ENCODE results near the gene KCNA1.

DNA sequence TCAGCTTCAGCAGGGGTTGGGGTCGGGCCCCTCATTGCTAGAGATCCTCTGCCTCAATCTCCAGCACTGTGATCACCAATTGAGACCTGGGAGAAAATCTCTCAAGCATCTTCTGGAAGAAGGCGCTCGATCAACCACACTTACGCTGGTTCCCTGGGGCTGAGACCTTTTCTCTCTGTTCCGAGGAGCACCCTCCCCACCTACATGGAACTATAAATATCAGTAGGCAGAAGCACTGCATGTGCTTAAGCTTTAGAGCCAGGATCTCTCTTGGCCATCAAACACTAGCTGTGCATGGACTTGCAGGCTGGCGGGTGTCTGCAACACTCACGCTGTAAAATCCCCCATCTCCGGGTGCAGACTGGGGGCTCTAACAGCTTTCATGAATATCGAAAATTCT is 38.2 kb upstream of the KCNA1 start:
- TF ChIP-seq, protein P1, sequence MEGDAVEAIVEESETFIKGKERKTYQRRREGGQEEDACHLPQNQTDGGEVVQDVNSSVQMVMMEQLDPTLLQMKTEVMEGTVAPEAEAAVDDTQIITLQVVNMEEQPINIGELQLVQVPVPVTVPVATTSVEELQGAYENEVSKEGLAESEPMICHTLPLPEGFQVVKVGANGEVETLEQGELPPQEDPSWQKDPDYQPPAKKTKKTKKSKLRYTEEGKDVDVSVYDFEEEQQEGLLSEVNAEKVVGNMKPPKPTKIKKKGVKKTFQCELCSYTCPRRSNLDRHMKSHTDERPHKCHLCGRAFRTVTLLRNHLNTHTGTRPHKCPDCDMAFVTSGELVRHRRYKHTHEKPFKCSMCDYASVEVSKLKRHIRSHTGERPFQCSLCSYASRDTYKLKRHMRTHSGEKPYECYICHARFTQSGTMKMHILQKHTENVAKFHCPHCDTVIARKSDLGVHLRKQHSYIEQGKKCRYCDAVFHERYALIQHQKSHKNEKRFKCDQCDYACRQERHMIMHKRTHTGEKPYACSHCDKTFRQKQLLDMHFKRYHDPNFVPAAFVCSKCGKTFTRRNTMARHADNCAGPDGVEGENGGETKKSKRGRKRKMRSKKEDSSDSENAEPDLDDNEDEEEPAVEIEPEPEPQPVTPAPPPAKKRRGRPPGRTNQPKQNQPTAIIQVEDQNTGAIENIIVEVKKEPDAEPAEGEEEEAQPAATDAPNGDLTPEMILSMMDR (IDR thresholded peaks at IDR 0.05; ENCODE audit: insufficient read depth, low read length): no peak
- TF ChIP-seq, protein P2, sequence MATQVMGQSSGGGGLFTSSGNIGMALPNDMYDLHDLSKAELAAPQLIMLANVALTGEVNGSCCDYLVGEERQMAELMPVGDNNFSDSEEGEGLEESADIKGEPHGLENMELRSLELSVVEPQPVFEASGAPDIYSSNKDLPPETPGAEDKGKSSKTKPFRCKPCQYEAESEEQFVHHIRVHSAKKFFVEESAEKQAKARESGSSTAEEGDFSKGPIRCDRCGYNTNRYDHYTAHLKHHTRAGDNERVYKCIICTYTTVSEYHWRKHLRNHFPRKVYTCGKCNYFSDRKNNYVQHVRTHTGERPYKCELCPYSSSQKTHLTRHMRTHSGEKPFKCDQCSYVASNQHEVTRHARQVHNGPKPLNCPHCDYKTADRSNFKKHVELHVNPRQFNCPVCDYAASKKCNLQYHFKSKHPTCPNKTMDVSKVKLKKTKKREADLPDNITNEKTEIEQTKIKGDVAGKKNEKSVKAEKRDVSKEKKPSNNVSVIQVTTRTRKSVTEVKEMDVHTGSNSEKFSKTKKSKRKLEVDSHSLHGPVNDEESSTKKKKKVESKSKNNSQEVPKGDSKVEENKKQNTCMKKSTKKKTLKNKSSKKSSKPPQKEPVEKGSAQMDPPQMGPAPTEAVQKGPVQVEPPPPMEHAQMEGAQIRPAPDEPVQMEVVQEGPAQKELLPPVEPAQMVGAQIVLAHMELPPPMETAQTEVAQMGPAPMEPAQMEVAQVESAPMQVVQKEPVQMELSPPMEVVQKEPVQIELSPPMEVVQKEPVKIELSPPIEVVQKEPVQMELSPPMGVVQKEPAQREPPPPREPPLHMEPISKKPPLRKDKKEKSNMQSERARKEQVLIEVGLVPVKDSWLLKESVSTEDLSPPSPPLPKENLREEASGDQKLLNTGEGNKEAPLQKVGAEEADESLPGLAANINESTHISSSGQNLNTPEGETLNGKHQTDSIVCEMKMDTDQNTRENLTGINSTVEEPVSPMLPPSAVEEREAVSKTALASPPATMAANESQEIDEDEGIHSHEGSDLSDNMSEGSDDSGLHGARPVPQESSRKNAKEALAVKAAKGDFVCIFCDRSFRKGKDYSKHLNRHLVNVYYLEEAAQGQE (IDR thresholded peaks at IDR 0.05; ENCODE audit: insufficient replicate concordance, low read depth): no peak

Measured in HL-60 (cell line).